GM19025 (cell line): ENCODE results near the gene TYMP.
"Not testable (repeated sequence)": the region's sequence is repeated elsewhere in the genome, so short reads cannot be mapped to it uniquely, and the experiment has no call there.

Source experiments
- ATAC-seq: cut with Tn5 transposase; IDR thresholded peaks from one replicate; pipeline ENCODE4 v1.9.1; 2021; ENCODE audit warnings: mild to moderate bottlenecking, low read depth, moderate library complexity; ENCODE audit not compliant: unreplicated experiment

TYMP gene

GRCh38 chr22:50525858-50526107 is 4.0 kb downstream of the TYMP start:
- peak; percentile 13 for ATAC-seq

- peak; percentile 36 for ATAC-seq
These were observed 4.5 kb downstream of the TYMP start, which contains the start of gene SCO2 for GRCh38 chr22:50525104-50525857. TSS of gene SCO2 (minus strand) at chr22:50525598. CDS start at chr22:50524411, 1,187 bp downstream.

- ATAC-seq: no peak
These were observed 5.1 kb downstream of the TYMP start for GRCh38 chr22:50524676-50525103.

DNA sequence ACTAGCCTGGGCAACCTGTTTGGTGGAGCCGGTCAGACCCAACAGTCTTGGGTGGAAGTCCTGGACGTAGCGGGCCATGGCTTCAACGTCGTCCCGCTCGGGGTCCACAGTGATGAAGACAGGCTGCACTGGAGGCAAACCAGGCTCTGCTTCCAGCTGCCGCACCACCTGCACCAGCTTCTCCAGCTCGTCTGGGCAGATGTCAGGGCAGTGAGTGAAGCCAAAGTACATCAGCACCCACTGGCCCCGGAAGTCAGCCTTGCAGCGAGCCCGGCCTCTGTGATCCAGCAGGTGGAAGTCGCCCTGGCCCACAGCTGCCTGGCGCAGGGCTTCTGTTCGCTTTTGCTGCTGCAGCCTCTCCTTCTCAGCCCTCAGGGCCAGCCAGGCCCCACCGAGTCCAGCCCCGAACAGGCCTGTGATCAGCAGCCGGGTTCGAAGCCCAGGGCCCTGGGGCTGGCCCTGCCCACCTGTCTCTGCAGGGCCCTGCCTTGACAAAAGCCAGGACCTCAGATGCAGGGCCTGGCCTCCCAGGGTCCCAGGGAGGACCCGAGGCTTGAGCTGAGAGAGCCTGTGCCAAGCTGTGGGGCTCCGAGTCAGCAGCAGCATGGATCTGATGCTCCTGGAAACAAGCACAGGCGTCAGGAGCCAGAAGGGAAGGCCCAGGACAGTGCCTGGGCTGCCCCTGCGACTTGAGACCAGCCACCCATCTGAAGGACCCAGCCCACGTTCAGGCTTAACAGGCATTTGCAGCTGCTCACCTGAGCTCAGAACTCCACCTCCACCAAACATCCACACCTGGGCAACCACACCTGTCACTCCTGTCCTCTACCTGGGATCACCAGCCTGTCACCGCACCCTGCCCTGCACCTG is 5.8 kb downstream of the TYMP start:
- no peak for ATAC-seq

DNA sequence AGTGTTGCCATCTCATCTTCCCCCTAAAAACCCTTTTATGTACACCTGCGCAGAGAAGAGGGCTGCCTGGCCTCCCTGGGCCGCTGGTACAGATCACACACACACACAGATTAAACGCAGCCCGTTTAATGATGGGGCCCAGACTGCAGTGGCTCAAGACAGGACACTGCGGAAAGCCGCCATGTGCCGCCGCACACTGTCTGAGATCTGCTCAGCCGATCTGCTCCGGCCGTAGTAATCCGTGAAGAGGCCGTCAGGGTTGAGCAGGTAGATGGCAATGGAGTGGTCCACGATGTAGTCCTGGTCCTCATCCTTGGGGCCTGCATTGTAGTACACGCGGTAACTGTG is 6.4 kb downstream of the TYMP start:
- no peak for ATAC-seq

GRCh38 chr22:50522806-50523438 is 6.9 kb downstream of the TYMP start:
- no peak for ATAC-seq

DNA sequence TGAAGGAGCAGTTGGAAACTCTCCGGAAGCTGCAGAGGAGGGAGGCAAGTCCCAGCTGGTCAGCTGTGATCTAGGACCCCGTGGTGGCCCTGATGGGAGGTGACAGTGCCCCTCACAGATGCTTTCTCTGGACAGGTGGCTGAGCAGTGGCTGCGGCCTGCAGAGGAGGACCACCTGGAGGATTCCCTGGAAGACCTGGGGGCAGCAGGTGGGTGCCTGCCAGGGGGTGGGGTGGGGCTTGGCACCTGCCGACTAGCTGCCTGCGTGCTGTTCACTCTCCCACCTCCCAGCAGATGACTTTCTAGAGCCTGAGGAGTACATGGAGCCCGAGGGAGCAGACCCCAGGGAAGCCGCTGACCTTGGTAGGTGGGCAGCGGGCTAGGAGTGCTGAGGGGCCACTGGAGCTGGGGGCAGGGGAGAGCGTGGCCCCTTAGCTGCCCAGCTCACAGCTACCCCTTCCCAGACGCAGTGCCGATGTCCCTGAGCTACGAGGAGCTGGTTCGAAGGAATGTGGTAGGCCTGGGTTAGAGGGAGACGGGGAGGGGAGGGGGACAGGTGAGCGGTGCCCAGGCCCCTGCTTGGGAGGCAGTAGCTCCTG is 7.5 kb downstream of the TYMP start:
- ATAC-seq: no peak

GRCh38 chr22:50521710-50522109 is 8.1 kb downstream of the TYMP start:
- no peak for ATAC-seq

DNA sequence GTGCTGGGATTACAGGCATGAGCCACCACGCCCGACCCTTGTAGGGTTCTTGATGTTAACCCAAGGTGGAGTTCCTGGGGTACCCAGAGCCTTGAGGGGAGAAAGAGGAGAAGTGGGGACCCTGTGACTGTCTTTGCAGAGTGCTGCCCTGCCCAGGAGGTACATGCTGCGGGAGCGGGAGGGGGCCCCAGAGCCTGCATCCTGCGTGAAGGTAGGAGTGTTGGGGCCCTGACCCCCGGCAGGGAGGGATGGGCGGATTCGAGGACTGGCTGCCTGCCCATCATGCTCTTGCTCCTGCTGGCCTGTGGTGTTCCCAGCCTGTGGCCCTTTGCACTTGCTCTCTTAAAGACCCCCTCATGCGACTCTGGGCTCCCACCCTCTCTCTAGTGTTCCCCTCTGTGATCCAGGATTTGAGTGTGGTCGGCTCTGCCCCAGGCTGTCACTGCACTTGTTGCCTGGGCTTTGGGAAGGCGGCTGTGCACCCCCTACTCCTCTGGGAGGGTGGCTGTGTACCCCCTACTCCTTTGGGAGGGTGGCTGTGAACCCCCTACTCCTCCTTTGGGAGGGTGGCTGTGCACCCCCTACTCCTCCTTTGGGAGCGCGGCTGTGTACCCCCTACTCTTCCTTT is 8.9 kb downstream of the TYMP start:
- ATAC-seq: no peak

- ATAC-seq: not testable (repeated sequence)
These were observed 9.6 kb downstream of the TYMP start for GRCh38 chr22:50520184-50520583.

GRCh38 chr22:50519151-50519550 is 10.7 kb downstream of the TYMP start:
- ATAC-seq: no peak

DNA sequence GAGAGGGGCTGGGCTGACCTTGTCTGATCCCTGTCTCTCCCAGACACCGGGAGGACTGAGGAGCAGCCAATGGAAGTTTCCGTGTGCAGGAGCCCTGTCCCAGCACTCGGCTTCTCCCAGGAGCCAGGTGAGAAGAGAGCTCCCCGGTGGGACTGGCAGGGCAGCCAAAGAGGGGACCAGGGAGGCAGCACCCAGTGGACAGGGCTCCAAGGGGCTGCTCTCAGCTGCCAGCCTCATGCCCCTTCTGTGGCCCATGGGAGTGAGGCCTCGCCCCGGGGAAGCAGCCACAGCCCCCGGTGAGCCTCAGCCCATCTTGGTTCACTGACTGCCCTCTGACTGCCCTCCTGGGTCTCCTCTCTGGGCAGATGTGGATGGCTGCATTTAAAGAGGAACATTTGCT is 11.2 kb downstream of the TYMP start:
- ATAC-seq: no peak

DNA sequence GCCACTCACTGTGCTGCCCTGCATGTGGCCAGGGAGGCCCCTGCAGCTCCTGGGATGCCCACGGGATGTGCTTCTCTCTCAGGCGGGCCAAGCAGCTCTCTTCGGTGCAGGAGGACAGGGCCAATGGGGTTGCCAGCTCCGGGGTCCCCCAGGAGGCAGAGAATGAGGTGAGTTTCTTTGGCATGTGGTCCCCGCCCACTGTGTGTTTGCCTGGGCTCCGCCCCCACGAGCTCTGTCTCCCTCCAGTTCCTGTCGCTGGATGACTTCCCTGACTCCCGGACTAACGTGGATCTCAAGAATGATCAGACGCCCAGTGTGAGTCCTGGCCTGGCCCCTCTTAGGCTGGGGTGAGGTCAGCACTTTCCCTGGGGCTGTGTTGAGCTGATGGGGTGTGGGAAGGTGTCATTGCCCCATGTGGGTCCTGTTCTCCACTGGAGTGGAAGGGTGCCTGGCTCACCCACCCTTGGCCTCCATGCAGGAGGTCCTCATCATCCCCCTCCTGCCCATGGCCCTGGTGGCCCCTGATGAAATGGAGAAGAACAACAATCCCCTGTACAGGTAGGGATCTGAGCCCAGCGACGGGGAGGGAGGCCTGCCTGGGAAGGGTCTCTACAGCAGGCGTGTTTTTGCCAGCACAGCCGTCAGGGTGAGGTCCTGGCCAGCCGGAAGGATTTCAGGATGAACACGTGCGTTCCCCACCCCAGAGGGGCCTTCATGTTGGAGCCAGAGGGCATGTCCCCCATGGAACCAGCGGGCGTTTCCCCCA is 12.1 kb downstream of the TYMP start:
- ATAC-seq: no peak

DNA sequence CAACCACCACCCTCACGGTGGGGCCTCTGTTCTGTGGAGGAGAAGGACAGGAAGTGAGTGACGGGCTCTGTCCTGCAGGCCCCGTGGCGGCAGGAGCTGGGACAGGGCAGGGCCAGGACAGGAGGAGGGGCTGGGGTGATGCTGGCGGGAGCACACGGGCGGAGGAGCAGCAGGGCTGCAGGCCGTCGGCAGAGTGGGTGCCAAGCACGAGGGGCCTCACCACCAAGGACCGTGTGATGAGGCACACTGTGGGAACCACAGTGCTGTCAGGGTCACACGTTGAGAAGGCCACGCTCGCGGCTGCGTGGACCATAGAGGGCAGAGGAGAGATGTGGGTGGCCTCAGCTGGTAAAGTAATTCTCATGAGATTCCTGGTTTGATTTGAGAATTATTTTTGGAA is 12.9 kb downstream of the TYMP start:
- no peak for ATAC-seq

DNA sequence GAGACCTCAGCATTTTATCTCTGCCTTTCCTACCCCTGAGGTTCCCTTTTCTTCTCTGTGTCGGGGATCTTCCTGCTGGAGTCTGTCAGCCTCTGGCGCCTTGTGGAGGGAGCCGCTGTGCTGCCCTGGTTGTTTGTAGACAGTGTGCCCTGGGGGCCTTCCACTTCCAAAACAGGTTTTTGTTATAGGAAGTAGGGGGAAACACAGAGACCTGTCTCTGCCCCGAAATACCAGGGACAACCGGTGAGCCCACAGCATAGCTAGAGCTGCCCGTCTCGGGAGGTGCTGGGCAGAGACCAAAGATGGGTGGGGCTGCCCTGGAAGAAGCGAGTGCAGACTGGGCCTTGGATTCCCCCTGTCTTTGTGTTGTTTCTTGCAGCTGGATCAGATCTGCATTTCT is 13.7 kb downstream of the TYMP start:
- no peak for ATAC-seq

DNA sequence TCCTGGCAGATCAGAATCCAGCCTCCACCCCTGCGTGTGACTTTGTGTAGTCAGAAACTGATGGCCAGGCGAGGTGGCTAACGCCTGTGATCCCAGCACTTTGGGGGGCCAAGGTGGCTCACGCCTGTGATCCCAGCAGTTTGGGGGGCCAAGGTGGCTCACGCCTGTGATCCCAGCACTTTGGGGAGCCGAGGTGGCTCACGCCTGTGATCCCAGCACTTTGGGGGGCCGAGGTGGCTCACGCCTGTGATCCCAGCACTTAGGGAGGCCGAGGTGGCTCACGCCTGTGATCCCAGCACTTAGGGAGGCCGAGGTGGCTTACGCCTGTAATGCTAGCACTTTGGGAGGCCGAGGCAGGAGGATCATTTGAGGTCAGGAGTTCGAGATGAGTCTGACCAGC is 16.6 kb downstream of the TYMP start:
- ATAC-seq: no peak

DNA sequence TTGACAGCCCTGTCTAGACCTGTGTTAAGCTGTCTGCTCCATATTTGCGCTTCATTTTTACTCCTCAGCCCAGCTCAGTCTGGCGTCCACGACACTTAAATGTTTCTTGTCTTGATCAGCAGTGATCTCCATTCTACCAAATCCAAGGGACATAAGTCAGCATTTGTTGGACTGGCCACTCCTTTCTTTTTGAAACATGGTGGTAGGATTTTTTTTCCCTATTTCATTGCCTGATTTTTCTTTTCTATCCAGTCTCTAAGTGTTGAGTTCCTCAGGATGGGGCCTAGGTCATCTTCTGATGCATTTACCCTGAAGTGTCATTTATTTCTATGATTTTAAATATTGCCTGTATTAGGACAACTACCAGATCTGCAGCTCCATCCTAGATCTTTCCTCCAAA is 20.9 kb downstream of the TYMP start:
- ATAC-seq: no peak

DNA sequence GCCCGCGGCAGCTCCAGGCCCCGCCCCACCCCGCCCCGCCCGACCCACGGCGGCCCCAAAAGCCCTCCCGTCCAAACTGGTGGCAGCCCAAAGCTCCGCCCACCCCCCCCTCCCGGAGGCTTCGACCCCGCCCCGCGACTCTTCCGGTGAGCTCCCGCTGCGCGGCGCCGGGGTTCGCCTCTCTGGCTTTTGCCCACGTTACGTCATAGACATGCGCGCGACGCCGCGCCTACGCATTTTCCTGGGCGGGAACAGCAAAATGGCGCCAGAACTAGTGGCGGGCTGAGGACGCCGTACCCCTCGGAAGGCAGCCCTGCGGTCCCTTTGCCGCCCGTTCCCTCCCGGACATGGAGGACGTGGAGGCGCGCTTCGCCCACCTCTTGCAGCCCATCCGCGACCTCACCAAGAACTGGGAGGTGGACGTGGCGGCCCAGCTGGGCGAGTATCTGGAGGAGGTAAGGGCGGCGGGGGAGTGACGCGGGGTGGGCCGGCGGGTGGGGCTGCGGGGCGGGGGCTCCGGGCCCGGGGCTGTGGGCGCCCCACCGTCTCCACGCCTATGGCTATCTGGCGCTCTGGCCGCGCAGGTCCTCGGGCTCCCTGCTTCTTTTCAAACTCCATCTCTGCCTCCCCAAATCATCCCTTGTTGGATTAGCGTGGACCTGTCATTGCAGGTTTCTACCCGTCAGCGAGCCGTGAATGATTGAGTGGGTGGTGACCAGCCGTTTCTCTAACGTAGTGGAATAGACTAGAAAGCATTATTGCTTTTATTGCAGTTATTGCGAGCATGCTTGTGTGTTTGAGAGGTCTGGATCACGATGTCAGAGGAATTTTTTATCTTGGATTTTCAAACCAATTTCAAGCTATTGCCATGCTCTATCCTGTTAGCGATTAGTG is 21.6 kb downstream of the TYMP start, which contains the start of gene NCAPH2:
TSS of gene NCAPH2 (plus strand) at position 234 of the 894 bp plus-strand sequence. CDS start at position 348, 114 bp downstream.
- peak; percentile 69 for ATAC-seq
